ENCODE measurements around the gene TSPAN18. TPM values are rescaled to one million over a fixed set of nuclear protein-coding genes. Genes with fewer than 3 reads are reported as not detected.

TSPAN18 gene
- polyA plus RNA-seq, 1 of the 3 experiments (the other 2 are of a cell fraction): 0.72 TPM

GRCh38 chr11:44777209-44778194, 50.7 kb downstream of the TSPAN18 start:
- no peaks in the 10 kb centered on the region; the same call in 1 of the 2 replicates for H3K27me3 ChIP-seq (ENCODE audit: insufficient read depth)
- H2AFZ ChIP-seq (ENCODE audit: low read depth): no peak overlapping the region
- WGBS (ENCODE audit: low lambda C conversion rate): 60% methylated on average over 6 of the region's 6 CpGs
- ChIA-PET CTCF (interaction anchor here (0.7 to 7.0 kb wide), 14 partner anchors 8 to 160 kb away, joined by 3 to 101 read pairs (median 10); no protein-coding TSS in a partner anchor), POLR2A (interaction anchor here (0.6 to 4.5 kb wide), 3 partner anchors 23 to 84 kb away, joined by 4 to 43 read pairs (median 4); no protein-coding TSS in a partner anchor)
- TF ChIP-seq TEAD4 (IDR thresholded peaks at IDR 0.05; ENCODE audit: borderline replicate concordance, insufficient read depth): no peak
- no peak for TF ChIP-seq TCF12 (IDR thresholded peaks at IDR 0.05)
- TF ChIP-seq JUND (IDR thresholded peaks at IDR 0.05): no peak
- no peak for TF ChIP-seq REST (IDR thresholded peaks at IDR 0.05; ENCODE audit: low read depth, low read length)
- no peak for TF ChIP-seq IRF3 (IDR thresholded peaks at IDR 0.05; ENCODE audit: low read depth, low read length)
- TF ChIP-seq NRF1 (IDR thresholded peaks at IDR 0.05; ENCODE audit: low read depth, low read length): no peak
- TF ChIP-seq MEF2A (IDR thresholded peaks at IDR 0.05; ENCODE audit: borderline replicate concordance, low read depth): no peak
- no peak for TF ChIP-seq MXI1 (IDR thresholded peaks at IDR 0.05; ENCODE audit: low read depth, low read length)
- TF ChIP-seq GABPA (IDR thresholded peaks at IDR 0.05; ENCODE audit: low read depth): no peak
- TF ChIP-seq ZBTB33 (IDR thresholded peaks at IDR 0.05; ENCODE audit: borderline replicate concordance, low read depth): no peak
- TF ChIP-seq SMC3 (IDR thresholded peaks at IDR 0.05; ENCODE audit: low read depth, low read length): no peak
- TF ChIP-seq TAF1 (IDR thresholded peaks at IDR 0.05; ENCODE audit: borderline replicate concordance, low read depth, low read length): no peak
- no peak for TF ChIP-seq ELF1 (IDR thresholded peaks at IDR 0.05)
- no peak for TF ChIP-seq FOXJ3 (CRISPR knock-in tag; IDR thresholded peaks at IDR 0.05)
- H3K9ac ChIP-seq: no peak overlapping the region
- no peaks in the 10 kb centered on the region for H4K20me1 ChIP-seq (ENCODE audit: insufficient read depth)
- no peak overlapping the region for H3K4me3 ChIP-seq (ENCODE audit: low read depth in 2 of 2, low read length in 1 of 2)
- no peak for DNase-seq
- no peaks in the 10 kb centered on the region for H3K79me2 ChIP-seq (ENCODE audit: insufficient read depth)
- peaks cover 21 to 80% of the 10 kb centered on the region in 2 experiments; a peak in 3 of 4 replicates for H3K4me1 ChIP-seq (ENCODE audit: control insufficient read depth in 1 of 2, insufficient read depth in 2 of 2, low read depth in 1 of 2, low read length in 1 of 2)
- H3K9me2 ChIP-seq: no peaks in the 10 kb centered on the region
- no peaks in the 10 kb centered on the region for H3K36me3 ChIP-seq (replicated peaks in 1 of 2; ENCODE audit: control insufficient read depth in 1 of 2, insufficient read depth in 2 of 2, low read length in 1 of 2)
- no peaks in the 10 kb centered on the region for H3F3A ChIP-seq (replicated peaks; ENCODE audit: insufficient read depth)
- no peaks in the 10 kb centered on the region for H3K9me3 ChIP-seq
- H3K27ac ChIP-seq (ENCODE audit: low read depth in 2 of 2, low read length in 1 of 2): peak overlapping the region in 1 of 2 experiments; percentile 99; a peak in 2 of 4 replicates
- H3K4me2 ChIP-seq: no peak overlapping the region
